ENCODE results near the gene CSRNP3. TPM values are rescaled to one million over a fixed set of nuclear protein-coding genes. Genes with fewer than 3 reads are reported as not detected.

Gene CSRNP3
- total RNA-seq, 1 donor from 2014 or later: 1.9 TPM

- no peak for TF ChIP-seq CTCF (IDR thresholded peaks at IDR 0.05)
- no peaks in the 10 kb centered on the region for H3K9me3 ChIP-seq
- no peak for ATAC-seq
- peaks cover 6% of the 10 kb centered on the region for H3K4me1 ChIP-seq
- intact Hi-C loops (cut with DNase I): no loop called here
- no peak overlapping the region for H3K27ac ChIP-seq
- H3K27me3 ChIP-seq: no peaks in the 10 kb centered on the region
- H3K36me3 ChIP-seq: no peaks in the 10 kb centered on the region
- DNase-seq: no peak
- no peak overlapping the region for H3K4me3 ChIP-seq
Observed at GRCh38 chr2:165678882-165679281, 209.4 kb downstream of the CSRNP3 start.

DNA sequence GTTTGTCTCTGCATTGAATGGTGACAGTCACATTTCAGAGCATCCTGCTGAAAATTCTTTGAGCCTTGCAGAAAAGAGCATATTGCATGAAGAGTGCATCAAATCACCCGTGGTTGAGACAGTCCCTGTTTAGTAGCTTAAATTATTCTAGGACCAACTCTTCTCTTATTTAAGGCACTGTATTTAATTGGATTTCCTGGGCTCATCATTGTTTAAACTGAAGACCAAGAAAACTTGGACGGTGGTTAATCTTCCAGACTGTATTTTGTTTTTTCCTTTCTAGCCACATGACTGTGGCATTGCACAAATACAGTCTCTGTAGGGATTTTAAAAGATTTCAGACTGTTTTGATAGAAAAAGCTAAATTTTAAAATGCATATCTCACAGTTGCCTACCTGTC is 210.1 kb downstream of the CSRNP3 start:
- Histone ChIP-seq H3K4me1 (peaks cover 6% of the 10 kb centered on the region), H3K9me3 (no peaks in the 10 kb centered on the region), H3K27ac (no peak overlapping the region), H3K4me3 (no peak overlapping the region), H3K36me3 (no peaks in the 10 kb centered on the region), H3K27me3 (no peaks in the 10 kb centered on the region)
- DNase-seq (no peak), ATAC-seq (no peak)
- intact Hi-C loops (cut with DNase I): no loop called here
- TF ChIP-seq CTCF (IDR thresholded peaks at IDR 0.05): no peak

DNA sequence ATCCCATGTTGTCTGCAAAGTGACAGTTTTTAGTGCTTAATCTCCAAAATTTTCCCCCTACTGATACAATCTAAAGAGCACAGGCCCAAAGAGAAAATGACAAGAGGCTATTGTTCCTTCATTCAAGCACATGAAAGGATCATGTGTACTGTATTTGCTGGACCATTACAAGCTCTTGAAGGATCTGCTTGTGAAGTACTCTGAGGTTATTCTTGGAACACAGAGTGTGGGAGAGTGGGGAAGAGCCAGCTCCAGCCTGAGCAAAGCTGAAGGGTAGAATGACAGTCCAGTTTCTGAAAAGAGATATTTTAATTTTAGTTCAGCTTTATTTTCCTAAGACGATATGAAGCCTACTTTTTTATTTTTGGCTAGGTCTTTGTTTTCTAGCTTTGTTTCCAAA is 212.3 kb downstream of the CSRNP3 start:
- Histone ChIP-seq H3K9me3 (no peaks in the 10 kb centered on the region), H3K27me3 (no peaks in the 10 kb centered on the region), H3K27ac (no peak overlapping the region), H3K4me1 (peaks cover 6% of the 10 kb centered on the region), H3K4me3 (no peak overlapping the region), H3K36me3 (no peaks in the 10 kb centered on the region)
- no peak for DNase-seq
- TF ChIP-seq CTCF (IDR thresholded peaks at IDR 0.05): no peak
- intact Hi-C loops (cut with DNase I): no loop called here
- ATAC-seq: peak; percentile 63

- TF ChIP-seq CTCF (IDR thresholded peaks at IDR 0.05): no peak
- H3K4me1 ChIP-seq: peaks cover 6% of the 10 kb centered on the region
- ATAC-seq (no peak), DNase-seq (no peak)
- intact Hi-C loops (cut with DNase I): no loop called here
- H3K27ac ChIP-seq: no peak overlapping the region
- H3K4me3 ChIP-seq: no peak overlapping the region
- H3K36me3 ChIP-seq: no peaks in the 10 kb centered on the region
- H3K9me3 ChIP-seq: no peaks in the 10 kb centered on the region
- H3K27me3 ChIP-seq: no peaks in the 10 kb centered on the region
Observed at GRCh38 chr2:165682546-165682945, 213.0 kb downstream of the CSRNP3 start.

DNA sequence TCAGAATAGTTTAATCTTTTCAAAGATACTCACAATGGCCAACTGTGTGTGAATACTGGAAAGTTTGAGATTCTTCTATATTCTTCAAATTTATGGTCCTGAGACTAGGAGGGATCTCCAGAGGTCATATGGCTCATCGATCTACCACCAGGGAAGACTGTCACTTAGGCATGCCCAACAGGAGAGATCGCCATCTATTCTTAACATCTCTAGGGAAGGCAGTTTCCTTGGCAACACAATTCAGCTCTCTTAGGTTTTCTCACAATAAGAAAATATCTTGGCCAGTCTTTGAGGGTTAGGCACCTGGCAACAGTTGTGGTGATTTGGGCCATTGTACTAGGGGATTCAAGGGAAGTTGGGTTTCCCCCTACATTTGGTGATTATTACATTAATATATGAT is 217.3 kb downstream of the CSRNP3 start:
- no peaks in the 10 kb centered on the region for H3K36me3 ChIP-seq
- no peak for DNase-seq
- peaks cover 5% of the 10 kb centered on the region for H3K4me1 ChIP-seq
- H3K4me3 ChIP-seq: no peak overlapping the region
- H3K27me3 ChIP-seq: no peaks in the 10 kb centered on the region
- no peak for TF ChIP-seq CTCF (IDR thresholded peaks at IDR 0.05)
- no peaks in the 10 kb centered on the region for H3K9me3 ChIP-seq
- no peak overlapping the region for H3K27ac ChIP-seq
- intact Hi-C loops (cut with DNase I): no loop called here
- no peak for ATAC-seq

DNA sequence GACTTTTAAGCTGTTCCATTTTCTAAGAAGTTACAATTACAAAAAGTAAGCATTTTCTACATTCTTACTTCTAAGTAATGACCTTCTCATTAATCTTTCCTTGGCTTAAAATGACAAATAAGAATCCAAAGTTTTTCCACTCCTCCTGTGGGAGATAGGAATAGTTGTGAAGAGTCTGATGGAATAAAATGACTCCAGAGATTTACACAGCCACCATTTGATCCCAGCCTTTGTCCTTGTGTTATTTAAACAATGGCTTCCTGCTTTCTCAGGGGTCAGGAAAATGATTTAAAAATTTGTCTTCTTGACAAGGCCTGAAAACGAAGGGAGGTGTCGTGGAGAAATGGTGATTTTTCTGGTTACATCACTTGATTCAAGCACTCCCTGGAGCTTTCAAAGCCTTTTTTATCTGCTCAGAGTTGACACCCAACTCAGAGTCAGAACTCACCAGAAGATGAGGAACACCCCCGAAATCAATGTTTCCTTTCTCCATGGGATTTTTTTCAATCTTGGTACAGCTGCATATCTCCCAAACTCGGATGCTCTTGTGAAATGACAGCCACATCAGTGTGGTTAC is 218.0 kb downstream of the CSRNP3 start:
- Histone ChIP-seq H3K27me3 (no peaks in the 10 kb centered on the region), H3K4me3 (no peak overlapping the region), H3K4me1 (no peaks in the 10 kb centered on the region), H3K9me3 (no peaks in the 10 kb centered on the region), H3K27ac (no peak overlapping the region), H3K36me3 (no peaks in the 10 kb centered on the region)
- intact Hi-C loops (cut with DNase I): no loop called here
- no peak for TF ChIP-seq CTCF (IDR thresholded peaks at IDR 0.05)
- no peak for ATAC-seq
- no peak for DNase-seq
